Gastroesophageal sphincter (tissue), 3 donors: ENCODE results near the gene SNHG17.
"Not testable (repeated sequence)": the region's sequence is repeated elsewhere in the genome, so short reads cannot be mapped to it uniquely, and the experiment has no call there.

ENCODE experiments used
- POLR2A ChIP-seq, 2 donors: fragments of 450-650 bp; IDR thresholded peaks; one replicate each; pipeline ENCODE4 v1.6.1; 2017; ENCODE audit warnings: antibody characterized with exemption in 2 of 2, mild to moderate bottlenecking in 2 of 2, moderate library complexity in 1 of 2
- TF ChIP-seq, protein P1 (sequence below), 4 experiments: fragments of 200-600 bp in 2 of 4; fragments of 450-650 bp in 2 of 4; sonication (generic) in 1 of 4; IDR thresholded peaks; one replicate each; pipeline ENCODE4 v1.5.1; 2017 to 2019; ENCODE audit warnings: antibody characterized with exemption in 4 of 4, mild to moderate bottlenecking in 2 of 4, moderate library complexity in 2 of 4

DNA sequence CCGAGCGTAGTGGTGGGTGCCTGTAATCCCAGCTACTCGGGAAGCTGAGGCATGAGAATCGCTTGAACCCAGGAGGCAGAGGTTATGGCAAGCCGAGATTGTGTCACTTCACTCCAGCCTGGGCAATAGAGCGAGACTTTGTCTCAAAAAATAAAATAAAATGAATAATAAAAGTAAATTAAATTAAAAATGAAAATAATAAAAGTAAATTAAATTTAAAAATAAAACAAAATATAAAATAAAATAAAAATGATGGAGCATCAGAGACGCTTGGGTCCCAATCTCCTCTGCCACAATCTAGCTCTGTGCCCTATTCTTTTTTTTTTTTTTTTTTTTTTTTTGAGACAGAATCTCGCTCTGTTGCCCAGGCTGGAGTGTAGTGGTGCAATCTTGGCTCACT is 6.0 kb upstream of the SNHG17 start:
- TF ChIP-seq POLR2A (IDR thresholded peaks at IDR 0.05), result not testable (repeated sequence)
- TF ChIP-seq, protein P1, sequence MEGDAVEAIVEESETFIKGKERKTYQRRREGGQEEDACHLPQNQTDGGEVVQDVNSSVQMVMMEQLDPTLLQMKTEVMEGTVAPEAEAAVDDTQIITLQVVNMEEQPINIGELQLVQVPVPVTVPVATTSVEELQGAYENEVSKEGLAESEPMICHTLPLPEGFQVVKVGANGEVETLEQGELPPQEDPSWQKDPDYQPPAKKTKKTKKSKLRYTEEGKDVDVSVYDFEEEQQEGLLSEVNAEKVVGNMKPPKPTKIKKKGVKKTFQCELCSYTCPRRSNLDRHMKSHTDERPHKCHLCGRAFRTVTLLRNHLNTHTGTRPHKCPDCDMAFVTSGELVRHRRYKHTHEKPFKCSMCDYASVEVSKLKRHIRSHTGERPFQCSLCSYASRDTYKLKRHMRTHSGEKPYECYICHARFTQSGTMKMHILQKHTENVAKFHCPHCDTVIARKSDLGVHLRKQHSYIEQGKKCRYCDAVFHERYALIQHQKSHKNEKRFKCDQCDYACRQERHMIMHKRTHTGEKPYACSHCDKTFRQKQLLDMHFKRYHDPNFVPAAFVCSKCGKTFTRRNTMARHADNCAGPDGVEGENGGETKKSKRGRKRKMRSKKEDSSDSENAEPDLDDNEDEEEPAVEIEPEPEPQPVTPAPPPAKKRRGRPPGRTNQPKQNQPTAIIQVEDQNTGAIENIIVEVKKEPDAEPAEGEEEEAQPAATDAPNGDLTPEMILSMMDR (IDR thresholded peaks at IDR 0.05), result not testable (repeated sequence)
